A204.1 (cell line): ENCODE measurements around the gene PARD3B.

ENCODE experiments used
- FAIRE-seq: peaks from 2 replicates; lab custom pipeline; 2012; peaks lifted over from hg19 to GRCh38; lab: Jason Lieb, UNC

The PARD3B gene

GRCh38 chr2:204705243-204705932, 160.1 kb downstream of the PARD3B start:
- FAIRE-seq = no peak

GRCh38 chr2:204706939-204707338, 161.7 kb downstream of the PARD3B start:
- no peak for FAIRE-seq

GRCh38 chr2:204713211-204713610, 167.9 kb downstream of the PARD3B start:
- no peak for FAIRE-seq

GRCh38 chr2:204715361-204715760, 170.1 kb downstream of the PARD3B start:
- FAIRE-seq = no peak

GRCh38 chr2:204717591-204717990, 172.3 kb downstream of the PARD3B start:
- no peak for FAIRE-seq

GRCh38 chr2:204718607-204719006, 173.3 kb downstream of the PARD3B start:
- FAIRE-seq = no peak

- no peak for FAIRE-seq
These were observed 175.6 kb downstream of the PARD3B start for GRCh38 chr2:204720874-204721273.

- no peak for FAIRE-seq
These were observed 176.9 kb downstream of the PARD3B start for GRCh38 chr2:204722207-204722606.

GRCh38 chr2:204722691-204723090, 177.4 kb downstream of the PARD3B start:
- FAIRE-seq = no peak

- FAIRE-seq = no peak
These were observed 180.6 kb downstream of the PARD3B start for GRCh38 chr2:204725693-204726360.

- no peak for FAIRE-seq
These were observed 181.6 kb downstream of the PARD3B start for GRCh38 chr2:204726831-204727230.

- no peak for FAIRE-seq
These were observed 182.1 kb downstream of the PARD3B start for GRCh38 chr2:204727368-204727767.

GRCh38 chr2:204730603-204731002, 185.3 kb downstream of the PARD3B start:
- FAIRE-seq = no peak

- FAIRE-seq = no peak
These were observed 186.7 kb downstream of the PARD3B start for GRCh38 chr2:204732019-204732418.

GRCh38 chr2:204737296-204737695, 192.0 kb downstream of the PARD3B start:
- FAIRE-seq = no peak

- FAIRE-seq = no peak
These were observed 193.4 kb downstream of the PARD3B start for GRCh38 chr2:204738721-204739120.

- FAIRE-seq = no peak
These were observed 198.2 kb downstream of the PARD3B start for GRCh38 chr2:204743393-204743960.

- FAIRE-seq = no peak
These were observed 199.2 kb downstream of the PARD3B start for GRCh38 chr2:204744506-204744905.

GRCh38 chr2:204748286-204748685, 203.0 kb downstream of the PARD3B start:
- no peak for FAIRE-seq

- no peak for FAIRE-seq
These were observed 204.0 kb downstream of the PARD3B start for GRCh38 chr2:204749319-204749718.

GRCh38 chr2:204750389-204750788, 205.1 kb downstream of the PARD3B start:
- FAIRE-seq = no peak

- no peak for FAIRE-seq
These were observed 206.2 kb downstream of the PARD3B start for GRCh38 chr2:204751472-204751871.

GRCh38 chr2:204753841-204754240, 208.6 kb downstream of the PARD3B start:
- no peak for FAIRE-seq

GRCh38 chr2:204754898-204755297, 209.6 kb downstream of the PARD3B start:
- no peak for FAIRE-seq
